SK-N-SH treated with all-trans-retinoic acid at 6 μM for 48 hours (cell line): Measurements from ENCODE around the gene ADGRG7.

Experiments
- ARNTL ChIP-seq: fragments of 450-650 bp; formaldehyde crosslinking; IDR thresholded peaks from 2 replicates; pipeline ENCODE4 v1.5.0; 2020; ENCODE audit warnings: low read depth, mild to moderate bottlenecking, moderate library complexity, borderline replicate concordance
- BACH2 ChIP-seq: fragments of 250-450 bp; sonication (Bioruptor Pico); IDR thresholded peaks from 2 replicates; pipeline ENCODE4 v1.9.0; 2021; ENCODE audit warnings: mild to moderate bottlenecking, borderline replicate concordance
- CREB5 ChIP-seq: fragments of 250-450 bp; sonication (Bioruptor Pico); IDR thresholded peaks from 2 replicates; pipeline ENCODE4 v1.5.1; 2020; ENCODE audit warnings: low read depth, mild to moderate bottlenecking, moderate library complexity
- ESRRG ChIP-seq: fragments of 250-450 bp; sonication (Bioruptor Pico); IDR thresholded peaks from 2 replicates; pipeline ENCODE4 v1.6.1; 2021; ENCODE audit warnings: mild to moderate bottlenecking
- GLIS3 ChIP-seq: fragments of 250-450 bp; sonication (Bioruptor Pico); IDR thresholded peaks from 2 replicates; pipeline ENCODE4 v1.5.0; 2020; ENCODE audit warnings: mild to moderate bottlenecking, moderate library complexity
- RARB ChIP-seq: fragments of 250-450 bp; sonication (Bioruptor Pico); IDR thresholded peaks from 2 replicates; pipeline ENCODE4 v1.8.0; 2021; ENCODE audit warnings: mild to moderate bottlenecking, moderate library complexity
- TCF4 ChIP-seq: fragments of 250-450 bp; sonication (Bioruptor Pico); IDR thresholded peaks from 2 replicates; pipeline ENCODE4 v1.8.0; 2021; ENCODE audit warnings: mild to moderate bottlenecking, moderate library complexity, borderline replicate concordance
- TOX ChIP-seq: fragments of 250-450 bp; sonication (Bioruptor Pico); IDR thresholded peaks from 2 replicates; pipeline ENCODE4 v1.8.0; 2021; ENCODE audit warnings: mild to moderate bottlenecking, moderate library complexity, borderline replicate concordance
- ZFP3 ChIP-seq: fragments of 250-450 bp; sonication (Bioruptor Pico); IDR thresholded peaks from 2 replicates; pipeline ENCODE4 v1.5.0; 2020; ENCODE audit warnings: mild to moderate bottlenecking, moderate library complexity
- ZFP30 ChIP-seq: fragments of 450-650 bp; formaldehyde crosslinking; IDR thresholded peaks from 2 replicates; pipeline ENCODE4 v1.5.0; 2022; ENCODE audit warnings: mild to moderate bottlenecking, moderate library complexity
- ZNF565 ChIP-seq: fragments of 450-650 bp; formaldehyde crosslinking; conservative IDR thresholded peaks from 2 replicates; pipeline ENCODE4 v1.5.0; 2020; ENCODE audit warnings: low read depth, mild to moderate bottlenecking, moderate library complexity

DNA sequence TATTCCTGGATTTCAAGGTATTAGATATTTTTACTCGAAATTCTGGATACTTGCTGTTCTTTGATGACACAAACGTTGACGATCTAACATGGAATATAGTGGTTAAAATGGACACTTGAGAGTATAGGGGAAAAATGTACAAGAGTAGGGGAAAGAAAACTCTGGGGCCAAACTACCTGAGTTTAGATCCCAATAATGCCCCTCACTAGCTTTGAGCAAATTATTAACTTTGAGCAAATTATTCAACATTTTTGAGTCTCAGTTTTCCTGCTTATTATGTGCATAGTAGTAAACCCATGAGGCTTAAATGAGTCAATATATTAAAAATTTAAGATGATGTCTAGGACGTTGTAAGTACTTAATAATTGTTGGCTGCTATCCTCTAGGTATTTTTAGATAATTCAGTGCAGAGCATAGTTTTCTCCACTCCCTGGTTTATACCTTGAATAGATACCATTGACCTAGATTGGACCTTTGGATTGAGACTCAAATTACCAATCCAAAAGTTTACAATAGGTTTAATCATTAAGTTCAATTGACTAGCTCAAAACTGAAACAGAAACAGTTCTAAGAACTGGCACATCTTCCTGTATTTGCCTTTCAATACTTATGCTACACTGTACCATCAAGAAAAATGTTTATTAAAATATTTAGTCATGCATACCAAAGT lies 4.5 kb downstream of the ADGRG7 start:
- TF ChIP-seq ZFP30 (CRISPR knock-in tag) (no peak), RARB (CRISPR knock-in tag) (no peak), CREB5 (CRISPR knock-in tag) (no peak), ZFP3 (CRISPR knock-in tag) (no peak), TCF4 (CRISPR knock-in tag) (no peak), TOX (CRISPR knock-in tag) (no peak), ESRRG (CRISPR knock-in tag) (no peak), BACH2 (CRISPR knock-in tag) (no peak), ARNTL (CRISPR knock-in tag) (no peak), GLIS3 (CRISPR knock-in tag) (no peak), ZNF565 (CRISPR knock-in tag) (no peak)
